HepG2 (cell line): ENCODE data around the gene CFAP221.

ENCODE experiments used
- CREB1 ChIP-seq, 2 experiments: fragments of 450-650 bp in 1 of 2; IDR thresholded peaks; 2 replicates each; pipeline ENCODE4 v1.6.1; 2016 to 2017; ENCODE audit warnings: control low read depth in 1 of 2, mild to moderate bottlenecking in 1 of 2, missing compliant biosample characterization in 1 of 2, missing genetic modification characterization in 1 of 2
- EP300 ChIP-seq, 3 experiments: sonication (generic) in 1 of 3; formaldehyde crosslinking in 1 of 3; IDR thresholded peaks; 2 replicates each; pipeline versions ENCODE4 v1.5.1 to v1.6.1; 2011 to 2020; ENCODE audit warnings: low read depth in 2 of 3, low read length in 2 of 3, borderline replicate concordance in 1 of 3, improper control_type of control experiment in 1 of 3, mild to moderate bottlenecking in 1 of 3, missing genetic modification reagents in 1 of 3, moderate library complexity in 1 of 3
- SRF ChIP-seq: IDR thresholded peaks from 2 replicates; pipeline ENCODE4 v1.6.1; 2011; ENCODE audit warnings: mild to moderate bottlenecking, low read depth, low read length, moderate library complexity
- ZBTB21 ChIP-seq: sonication (generic); formaldehyde crosslinking; IDR thresholded peaks from 2 replicates; pipeline ENCODE4 v1.4.0; 2020; ENCODE audit warnings: missing genetic modification reagents

DNA sequence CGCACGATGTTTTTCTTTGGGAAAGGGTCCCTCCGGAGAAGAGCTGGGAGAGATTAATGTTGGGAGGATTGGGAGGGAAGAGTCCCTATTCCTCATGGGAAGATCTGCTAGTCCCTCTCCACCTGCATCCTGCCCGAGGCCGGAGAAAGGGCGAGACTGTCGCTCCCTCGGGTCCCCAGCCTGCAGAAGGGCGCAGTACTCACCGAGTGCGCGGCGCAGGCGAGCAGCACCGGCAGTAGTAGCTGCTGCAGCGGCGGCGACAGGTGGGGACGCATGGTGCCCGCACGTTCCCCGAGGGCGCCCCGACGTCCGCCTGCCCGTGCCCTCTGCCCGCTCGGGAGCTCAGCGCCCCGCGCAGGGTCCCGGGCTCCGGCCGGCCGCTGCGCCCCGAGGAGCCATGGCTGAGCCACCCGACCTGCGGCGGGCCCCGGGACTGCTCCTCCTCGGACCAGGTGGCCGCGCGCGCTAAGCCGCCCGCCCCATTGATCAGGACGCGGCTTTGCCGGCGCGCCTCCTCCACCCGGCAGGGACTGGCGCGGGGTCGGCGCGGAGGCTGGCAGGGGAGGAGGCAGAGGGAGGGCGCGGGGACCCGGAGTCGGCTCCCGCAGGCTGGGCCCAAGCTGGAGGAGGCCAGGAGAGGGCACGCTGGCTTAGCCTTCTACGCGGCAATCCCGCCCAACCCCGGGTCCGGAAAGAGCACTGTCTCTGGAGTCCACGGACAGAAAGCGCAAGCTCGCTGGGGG, 20.1 kb upstream of the CFAP221 start, which contains the start of gene SCTR:
- TF ChIP-seq CREB1 (IDR thresholded peaks at IDR 0.05) = no peak
- no peak for TF ChIP-seq CREB1 (CRISPR knock-in tag; IDR thresholded peaks at IDR 0.05)
- no peak for TF ChIP-seq EP300 (IDR thresholded peaks at IDR 0.05; ENCODE audit: low read depth in 2 of 2, low read length in 2 of 2)
- TF ChIP-seq EP300 (CRISPR knock-in tag; IDR thresholded peaks at IDR 0.05; ENCODE audit: borderline replicate concordance) = no peak
- TF ChIP-seq SRF = no peak
- TF ChIP-seq ZBTB21 (CRISPR knock-in tag) = no peak
